Lung microvascular endothelial cell (primary cell): ENCODE results near the gene TET2. TPM values are rescaled to one million over a fixed set of nuclear protein-coding genes. Genes with fewer than 3 reads are reported as not detected.

Experiments
- DNase-seq, 2 donors: peaks; one replicate each; pipeline versions ENCODE4 v3.0.0 to v3.0.0-alpha.2; 2010; ENCODE audit warnings: low read depth in 2 of 2
- total RNA-seq: library from RNA; depleted of rRNA; stranded (reverse); fragments of >200 nt; gene quantifications from 2 replicates; pipeline ENCODE4 v1.2.1, GENCODE V29; 2014

The TET2 gene
- total RNA-seq, 1 donor from 2014 or later = 6.3 TPM

- DNase-seq = no peak
Observed at GRCh38 chr4:105182211-105182610, 35.5 kb downstream of the TET2 start.

DNA sequence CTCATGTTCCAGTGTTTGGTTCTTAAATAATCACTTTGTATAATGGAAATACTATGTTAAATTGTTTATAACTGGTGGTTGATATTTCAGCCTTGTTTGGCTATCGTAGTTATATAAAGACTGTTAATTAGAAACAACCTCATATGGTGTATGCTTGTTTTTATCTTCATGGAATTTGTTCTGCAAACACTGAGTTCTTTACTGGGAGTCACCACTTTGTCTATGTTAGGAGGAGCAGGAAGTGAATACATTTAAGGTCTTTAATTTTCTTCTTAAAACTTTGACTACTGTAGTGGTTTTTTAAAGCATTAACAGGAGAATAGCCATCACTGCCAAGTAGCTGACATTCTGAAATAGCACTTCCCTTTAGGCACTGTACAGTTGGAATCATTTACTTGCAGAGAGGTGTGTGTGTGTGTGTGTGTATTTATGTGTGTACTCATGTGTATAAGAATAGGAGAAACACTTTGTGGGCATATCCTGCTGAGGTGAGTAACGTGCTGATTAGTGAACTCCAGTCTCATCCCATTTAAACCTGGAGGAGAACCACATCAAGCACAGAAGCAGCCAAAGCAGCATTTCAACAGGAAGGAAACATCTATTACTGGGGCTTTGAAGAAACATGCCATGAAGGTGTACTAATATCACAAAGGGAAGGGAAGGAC lies 37.8 kb downstream of the TET2 start:
- DNase-seq = peak; percentile 18 to 48

- DNase-seq = peak; percentile 56 to 62
Observed at GRCh38 chr4:105186701-105187161, 40.1 kb downstream of the TET2 start.

GRCh38 chr4:105189855-105190650 lies 43.4 kb downstream of the TET2 start:
- DNase-seq = no peak

DNA sequence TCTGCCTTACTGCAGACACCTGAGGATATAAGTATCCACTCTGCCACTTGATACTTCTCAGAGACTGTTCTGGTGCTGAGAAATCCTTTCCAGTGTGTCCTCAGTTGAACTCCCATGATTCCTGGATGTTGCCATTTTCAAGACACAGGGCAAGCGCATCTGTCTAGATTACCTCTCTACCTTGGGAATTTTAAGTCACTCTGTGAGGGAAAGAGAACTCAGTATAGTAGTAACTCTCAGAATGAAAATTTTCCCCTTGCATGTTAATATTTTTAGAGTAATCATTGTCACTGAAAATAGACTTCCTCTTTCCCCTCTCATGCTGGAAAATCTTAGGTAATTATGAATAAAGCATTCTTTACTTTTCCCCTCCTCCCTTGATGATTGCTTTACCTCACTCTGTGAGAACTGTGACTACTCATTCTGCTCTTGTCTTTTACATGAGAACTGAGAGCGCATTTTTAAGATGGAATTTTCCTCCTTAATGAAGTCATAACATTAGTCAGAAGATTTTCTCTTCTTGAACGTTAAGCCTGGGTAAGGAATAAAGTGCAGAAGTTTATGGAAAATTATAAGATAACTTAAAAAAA lies 45.0 kb downstream of the TET2 start:
- peak; percentile 32 to 81 for DNase-seq

GRCh38 chr4:105192474-105192873 lies 45.8 kb downstream of the TET2 start:
- no peak for DNase-seq

- no peak for DNase-seq
Observed at GRCh38 chr4:105192910-105193309, 46.2 kb downstream of the TET2 start.

DNA sequence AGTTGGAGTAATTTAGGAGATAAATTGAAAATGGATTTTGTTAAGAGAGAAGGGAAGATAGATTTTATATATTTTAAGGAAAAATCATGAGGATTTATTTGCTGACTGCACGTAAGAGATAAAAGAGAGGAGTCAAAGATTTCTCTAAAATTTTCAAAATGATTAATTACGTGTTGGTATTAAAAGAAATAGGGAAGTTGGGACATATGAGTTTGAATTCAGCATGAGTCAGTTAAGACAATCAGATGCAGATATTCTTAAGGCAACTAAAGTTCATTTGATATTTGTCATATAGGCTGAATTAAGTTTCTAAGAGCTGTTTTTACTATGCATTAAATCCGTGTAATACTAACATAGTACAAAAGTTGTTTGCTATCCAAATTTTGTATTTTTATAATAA lies 46.9 kb downstream of the TET2 start:
- no peak for DNase-seq

- DNase-seq = peak in 1 of 2 donors; percentile 55
Observed at GRCh38 chr4:105194328-105195231, 47.9 kb downstream of the TET2 start.

GRCh38 chr4:105196523-105197145 lies 50.0 kb downstream of the TET2 start:
- DNase-seq = peak in 1 of 2 donors; percentile 8

DNA sequence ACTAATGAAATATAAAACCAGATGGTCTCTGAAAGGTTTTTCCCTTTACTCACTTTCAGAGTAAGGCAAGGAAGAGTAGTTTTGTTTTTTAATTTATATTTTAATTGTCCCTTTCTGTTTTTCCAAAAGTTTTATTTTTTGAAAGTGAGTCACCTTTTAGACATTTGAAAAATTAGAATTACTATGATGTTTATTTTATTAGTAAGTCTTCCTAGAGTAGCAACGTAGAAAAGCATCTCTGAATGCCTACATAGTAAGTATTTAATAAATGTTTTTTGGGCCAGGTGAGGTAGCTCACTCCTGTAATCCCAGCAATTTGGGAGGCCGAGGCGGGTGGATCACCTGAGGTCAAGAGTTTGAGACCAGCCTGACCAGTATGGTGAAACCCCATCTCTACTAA lies 51.1 kb downstream of the TET2 start:
- peak in 1 of 2 donors; percentile 6 for DNase-seq

GRCh38 chr4:105198541-105198940 lies 51.9 kb downstream of the TET2 start:
- no peak for DNase-seq

- DNase-seq = no peak
Observed at GRCh38 chr4:105206214-105206613, 59.5 kb downstream of the TET2 start.

GRCh38 chr4:105207386-105207785 lies 60.7 kb downstream of the TET2 start:
- DNase-seq = no peak

GRCh38 chr4:105208561-105208960 lies 61.9 kb downstream of the TET2 start:
- no peak for DNase-seq

- no peak for DNase-seq
Observed at GRCh38 chr4:105210916-105211315, 64.2 kb downstream of the TET2 start.

DNA sequence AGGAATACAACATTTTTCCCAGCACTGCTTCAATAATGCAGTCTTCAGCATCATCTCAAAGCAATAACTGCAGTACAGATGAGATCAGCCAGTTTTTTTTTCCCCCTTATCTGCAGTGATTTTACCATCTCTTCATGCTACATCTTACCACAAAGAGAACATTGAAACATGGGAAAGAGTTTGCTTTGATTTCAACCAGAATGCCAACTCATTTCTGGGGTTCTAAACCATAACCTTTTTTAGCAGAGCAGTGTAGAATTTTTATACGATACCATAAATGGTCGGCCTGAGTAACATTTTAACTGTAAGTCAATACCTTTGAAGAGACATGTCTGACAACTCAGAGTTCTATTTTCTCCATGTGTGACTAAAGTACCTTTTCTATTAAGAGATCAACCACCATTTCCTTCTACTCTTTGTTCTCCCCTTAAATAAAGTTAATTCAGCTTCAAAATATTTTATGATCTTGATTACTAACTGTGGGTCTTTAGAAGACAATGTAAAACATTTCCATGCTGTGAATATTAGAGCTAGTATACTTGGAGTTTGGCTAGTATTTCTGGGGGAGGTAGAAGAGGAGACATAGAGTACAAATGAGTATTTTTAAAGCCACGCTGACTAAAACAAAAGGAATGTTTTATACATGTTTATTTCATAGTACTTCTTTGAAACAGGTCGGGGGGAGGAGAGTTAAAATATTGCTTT lies 69.1 kb downstream of the TET2 start:
- no peak for DNase-seq

GRCh38 chr4:105225500-105225899 lies 78.8 kb downstream of the TET2 start:
- DNase-seq = no peak

- no peak for DNase-seq
Observed at GRCh38 chr4:105227054-105227453, 80.4 kb downstream of the TET2 start.

GRCh38 chr4:105230287-105230686 lies 83.6 kb downstream of the TET2 start:
- no peak for DNase-seq
